Smooth muscle cell (in vitro differentiated cells): ENCODE results near the gene KCNT2. TPM values are rescaled to one million over a fixed set of nuclear protein-coding genes. Genes with fewer than 3 reads are reported as not detected.

Experiments
- DNase-seq: peaks from one replicate; lab custom pipeline; 2025; ENCODE audit not compliant: unreplicated experiment; lab: John Stamatoyannopoulos, UW
- H2AFZ ChIP-seq: fragments of 200-600 bp; sonication (generic); 2 replicates; pipeline ENCODE4 v1.6.0; 2016; ENCODE audit warnings: antibody characterized with exemption, low read depth, mild to moderate bottlenecking
- H3F3A ChIP-seq: fragments of 200-600 bp; sonication (generic); 2 replicates; pipeline ENCODE4 v1.6.0; 2017; ENCODE audit warnings: antibody characterized with exemption, low read depth
- H3K27ac ChIP-seq: fragments of 200-600 bp; sonication (generic); 2 replicates; pipeline ENCODE4 v1.5.1; 2016; ENCODE audit warnings: low read depth, mild to moderate bottlenecking
- H3K27me3 ChIP-seq: fragments of 200-600 bp; sonication (generic); 2 replicates; pipeline ENCODE4 v1.6.1; 2016; ENCODE audit warnings: low read depth, mild to moderate bottlenecking
- H3K36me3 ChIP-seq: fragments of 200-600 bp; sonication (generic); 2 replicates; pipeline ENCODE4 v1.5.1; 2016; ENCODE audit warnings: low read depth
- H3K4me1 ChIP-seq: fragments of 200-600 bp; sonication (generic); 2 replicates; pipeline ENCODE4 v1.5.1; 2016; ENCODE audit warnings: low read depth
- H3K4me2 ChIP-seq: fragments of 200-600 bp; sonication (generic); 2 replicates; pipeline ENCODE4 v1.6.0; 2016; ENCODE audit warnings: mild to moderate bottlenecking
- H3K4me3 ChIP-seq: fragments of 200-600 bp; sonication (generic); 2 replicates; pipeline ENCODE4 v1.5.1; 2016; ENCODE audit warnings: mild to moderate bottlenecking
- H3K79me2 ChIP-seq: fragments of 200-600 bp; sonication (generic); 2 replicates; pipeline ENCODE4 v1.6.0; 2016; ENCODE audit warnings: low read depth, mild to moderate bottlenecking
- H3K9ac ChIP-seq: fragments of 200-600 bp; sonication (generic); 2 replicates; pipeline ENCODE4 v1.6.0; 2016; ENCODE audit warnings: low read depth
- H3K9me3 ChIP-seq: fragments of 200-600 bp; sonication (generic); replicated peaks from 2 replicates; pipeline ENCODE4 v1.5.1; 2016; ENCODE audit warnings: low read depth
- H4K20me1 ChIP-seq: fragments of 200-600 bp; sonication (generic); 2 replicates; pipeline ENCODE4 v1.6.0; 2016; ENCODE audit warnings: low read depth
- WGBS: methylation state at CpG from one replicate; pipeline ENCODE4 v1.1.7; 2016; ENCODE audit warnings: low lambda C conversion rate; 5-methylcytosine and 5-hydroxymethylcytosine counted together
- polyA plus RNA-seq: library from polyadenylated mRNA; unstranded; fragments of >200 nt; fragmentation: Nextera tagmentation; extraction: Ambion mirVana; gene quantifications from 2 replicates; pipeline ENCODE4 v1.2.1, GENCODE V29; 2016
- total RNA-seq: library from RNA; depleted of rRNA; stranded (reverse); fragments of >200 nt; gene quantifications from 2 replicates; pipeline ENCODE4 v1.2.3, GENCODE V29; 2014
- TF ChIP-seq, protein P1 (sequence below): fragments of 200-600 bp; sonication (generic); IDR thresholded peaks from 2 replicates; pipeline ENCODE4 v1.5.1; 2017; ENCODE audit warnings: borderline replicate concordance, mild to moderate bottlenecking, antibody characterized with exemption; ENCODE audit not compliant: insufficient read depth, poor library complexity, severe bottlenecking

KCNT2 gene
- total and polyA plus RNA-seq, 2 experiments from 2014 or later, result 1.3 to 2.7 TPM

DNA sequence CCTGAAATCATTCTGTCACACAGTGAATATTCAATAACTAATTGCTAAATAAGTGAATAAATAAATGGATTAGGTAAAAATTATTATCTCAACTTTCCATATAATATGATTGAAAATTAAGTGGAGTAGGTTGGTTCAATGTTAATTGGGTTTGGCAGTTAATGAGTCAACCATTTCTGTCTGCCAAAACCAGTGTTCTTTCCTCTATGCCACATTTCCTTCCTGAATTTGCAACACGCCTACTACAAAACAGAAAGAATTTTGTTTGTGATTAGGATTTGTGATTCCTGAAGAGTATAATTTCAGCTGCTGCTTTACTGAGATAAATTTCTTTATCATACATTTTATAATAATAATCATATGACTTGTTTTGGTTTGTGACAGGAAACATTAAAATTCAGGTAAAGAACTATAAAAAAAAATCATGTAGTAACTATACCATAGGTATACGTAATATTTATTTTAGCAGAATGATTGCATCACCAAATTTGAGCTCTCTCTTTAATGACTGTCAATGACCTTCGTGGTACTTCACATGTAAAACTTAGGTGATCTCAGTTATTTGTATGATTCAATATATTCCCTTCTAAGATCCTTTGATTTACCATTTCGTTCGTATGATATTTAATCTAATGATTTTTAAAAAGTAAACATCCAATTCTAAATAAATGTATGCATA, 241.3 kb downstream of the KCNT2 start:
- Histone ChIP-seq H3K9me3 (no peaks in the 10 kb centered on the region), H3K27me3 (no peaks in the 10 kb centered on the region), H4K20me1 (no peaks in the 10 kb centered on the region), H3K4me2 (no peak overlapping the region), H3K4me3 (no peak overlapping the region), H3K27ac (no peak overlapping the region), H3K79me2 (no peaks in the 10 kb centered on the region), H2AFZ (no peak overlapping the region), H3F3A (no peaks in the 10 kb centered on the region), H3K36me3 (no peaks in the 10 kb centered on the region), H3K4me1 (no peaks in the 10 kb centered on the region), H3K9ac (no peak overlapping the region)
- TF ChIP-seq, protein P1, sequence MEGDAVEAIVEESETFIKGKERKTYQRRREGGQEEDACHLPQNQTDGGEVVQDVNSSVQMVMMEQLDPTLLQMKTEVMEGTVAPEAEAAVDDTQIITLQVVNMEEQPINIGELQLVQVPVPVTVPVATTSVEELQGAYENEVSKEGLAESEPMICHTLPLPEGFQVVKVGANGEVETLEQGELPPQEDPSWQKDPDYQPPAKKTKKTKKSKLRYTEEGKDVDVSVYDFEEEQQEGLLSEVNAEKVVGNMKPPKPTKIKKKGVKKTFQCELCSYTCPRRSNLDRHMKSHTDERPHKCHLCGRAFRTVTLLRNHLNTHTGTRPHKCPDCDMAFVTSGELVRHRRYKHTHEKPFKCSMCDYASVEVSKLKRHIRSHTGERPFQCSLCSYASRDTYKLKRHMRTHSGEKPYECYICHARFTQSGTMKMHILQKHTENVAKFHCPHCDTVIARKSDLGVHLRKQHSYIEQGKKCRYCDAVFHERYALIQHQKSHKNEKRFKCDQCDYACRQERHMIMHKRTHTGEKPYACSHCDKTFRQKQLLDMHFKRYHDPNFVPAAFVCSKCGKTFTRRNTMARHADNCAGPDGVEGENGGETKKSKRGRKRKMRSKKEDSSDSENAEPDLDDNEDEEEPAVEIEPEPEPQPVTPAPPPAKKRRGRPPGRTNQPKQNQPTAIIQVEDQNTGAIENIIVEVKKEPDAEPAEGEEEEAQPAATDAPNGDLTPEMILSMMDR, result no peak
- WGBS, result 92% methylated on average over 5 of the region's 5 CpGs
- no peak for DNase-seq

GRCh38 chr1:196361112-196361714, 247.0 kb downstream of the KCNT2 start:
- Histone ChIP-seq H3K79me2 (no peaks in the 10 kb centered on the region), H3K9me3 (no peaks in the 10 kb centered on the region), H3K27me3 (no peaks in the 10 kb centered on the region), H3K4me2 (no peak overlapping the region), H2AFZ (no peak overlapping the region), H3F3A (no peaks in the 10 kb centered on the region), H3K27ac (peak overlapping the region; percentile 65), H4K20me1 (no peaks in the 10 kb centered on the region), H3K4me1 (no peaks in the 10 kb centered on the region), H3K9ac (no peak overlapping the region), H3K4me3 (no peak overlapping the region), H3K36me3 (no peaks in the 10 kb centered on the region)
- DNase-seq, result no peak
- WGBS, result 71% methylated on average over 5 of the region's 5 CpGs
- TF ChIP-seq, protein P1, result no peak

- 100% methylated on average over 1 of the region's 1 CpG for WGBS
- Histone ChIP-seq H3K36me3 (no peaks in the 10 kb centered on the region), H3K9ac (no peak overlapping the region), H2AFZ (no peak overlapping the region), H3K4me3 (no peak overlapping the region), H3K4me1 (no peaks in the 10 kb centered on the region), H3K27me3 (no peaks in the 10 kb centered on the region), H3K27ac (no peak overlapping the region), H3K9me3 (no peaks in the 10 kb centered on the region), H3K4me2 (no peak overlapping the region), H3K79me2 (no peaks in the 10 kb centered on the region), H3F3A (no peaks in the 10 kb centered on the region), H4K20me1 (no peaks in the 10 kb centered on the region)
- TF ChIP-seq, protein P1, result no peak
- DNase-seq, result no peak
Observed at GRCh38 chr1:196357913-196358312, 250.3 kb downstream of the KCNT2 start.
